Heart left ventricle (tissue), 16 donors: ENCODE data around the gene IPO9. TPM values are rescaled to one million over a fixed set of nuclear protein-coding genes. Genes with fewer than 3 reads are reported as not detected.

Experiments
- ATAC-seq, 4 donors: fragments of 200-7000 bp; cut with Tn5 transposase; one replicate each; pipeline ENCODE4 v1.9.1; 2020 to 2022; ENCODE audit warnings: moderate library complexity in 4 of 4, mild to moderate bottlenecking in 3 of 4, moderate number of reproducible peaks in 1 of 4
- DNase-seq, 5 donors: peaks; one replicate each; pipeline ENCODE4 v3.0.0-alpha.2; 2020
- H3K27ac ChIP-seq, 12 donors: fragments of 200-600 bp; sonication (generic) in 4 of 12; one replicate each; pipeline versions ENCODE4 v1.5.0 to v1.8.0; 2016 to 2022; ENCODE audit warnings: mild to moderate bottlenecking in 2 of 12
- H3K27me3 ChIP-seq, 9 donors: fragments of 200-600 bp; sonication (generic) in 2 of 9; one replicate each; pipeline versions ENCODE4 v1.5.1 to v1.8.0; 2016 to 2022; ENCODE audit warnings: mild to moderate bottlenecking in 3 of 9
- H3K36me3 ChIP-seq, 9 donors: fragments of 200-600 bp; sonication (generic) in 2 of 9; one replicate each; pipeline versions ENCODE4 v1.5.0 to v1.8.0; 2018 to 2022; ENCODE audit warnings: mild to moderate bottlenecking in 2 of 9
- H3K4me1 ChIP-seq, 12 donors: fragments of 200-600 bp; sonication (generic) in 4 of 12; one replicate each; pipeline versions ENCODE4 v1.5.0 to v1.8.0; 2016 to 2022; ENCODE audit warnings: mild to moderate bottlenecking in 3 of 12
- H3K4me3 ChIP-seq, 12 donors: fragments of 200-600 bp; sonication (generic) in 4 of 12; one replicate each; pipeline versions ENCODE4 v1.5.0 to v1.8.0; 2017 to 2022; ENCODE audit warnings: mild to moderate bottlenecking in 9 of 12, moderate library complexity in 4 of 12
- H3K9me3 ChIP-seq, 12 donors: fragments of 200-600 bp; sonication (generic) in 4 of 12; one replicate each; pipeline versions ENCODE4 v1.5.0 to v1.8.0; 2016 to 2022; ENCODE audit warnings: mild to moderate bottlenecking in 1 of 12
- POLR2A ChIP-seq, 2 donors: fragments of 450-650 bp; IDR thresholded peaks; one replicate each; pipeline ENCODE4 v1.6.1; 2017; ENCODE audit warnings: antibody characterized with exemption in 2 of 2, mild to moderate bottlenecking in 2 of 2, moderate library complexity in 2 of 2
- WGBS, 4 donors: extraction: QIAGEN DNeasy Blood & Tissue Kit in 2 of 4; methylation state at CpG; one replicate each; pipeline versions ENCODE4 v1.1.5 to v1.1.7; 2013 to 2018; 5-methylcytosine and 5-hydroxymethylcytosine counted together
- intact Hi-C, 10 donors: fragments of 100-400 bp; cut with DNase I; formaldehyde crosslinking; loops; one replicate each; pipeline versions ENCODE4 v1.11.1 to v1.14.2; 2022
- polyA plus RNA-seq, 2 donors: library from polyadenylated mRNA; stranded (reverse); fragments of 200-250 nt; gene quantifications; one replicate each; pipeline ENCODE4 v1.2.3, GENCODE V29; 2013
- total RNA-seq, 9 donors: library from RNA; depleted of rRNA in 2 of 9; stranded (reverse); fragments of >200 nt in 2 of 9; fragmentation: NEBNext Ultra II Directional in 3 of 9; extraction: Animal tissue kit (Norgen Biotek cat#: 25700) in 3 of 9; gene quantifications; one replicate each; pipeline versions ENCODE4 v1.1.0 to v1.2.4, GENCODE V29; 2016 to 2023
- TF ChIP-seq, protein P1 (sequence below), 12 donors: fragments of 200-600 bp; sonication (generic) in 4 of 12; IDR thresholded peaks; one replicate each; pipeline versions ENCODE4 v1.5.0 to v1.8.0; 2018 to 2022; ENCODE audit warnings: antibody characterized with exemption in 12 of 12, mild to moderate bottlenecking in 5 of 12
- donor health status: ischemic (EF 13 %, LVEDD 7.1; RV severe dilation, severe dysfunction).
- donor health status: healthy with polysubstance abuse.
- donor health status: DM: no; HTN: yes; CAD: no.
- donor health status: DM: no; HTN: no; CAD: no.
- donor health status: ischemic (EF 25% LVEDD 6.9; RV normal size, moderate dysfunction).
- donor health status: ischemic (EF 25% LVEDD 5.7; RV mildly dilated, moderate dysfunction).
- donor health status: healthy.
- donor health status: DM: yes; HTN: yes; CAD: no.
- donor health status: ischemic (EF 35%, LVEDD 5.7; RV mildly dilated, moderate dysfunction).
- donor health status: nonischemic (EF 11% LVEDD 7.7; RV severe dilation, severe dysfunction).
- donor health status: DM: yes; HTN: yes; CAD: no.
- donor health status: PGD.
- donor health status: ischemic (EF 29% LVEDD 5.4; RV normal size, mild dysfunction).
- donor health status: nonischemic (EF 23%, LVEDD 6.1; RV moderate dilation, normal function).

Gene IPO9
- total and polyA plus RNA-seq, 11 donors = 9.8 to 35.4 (median 22.9) TPM

DNA sequence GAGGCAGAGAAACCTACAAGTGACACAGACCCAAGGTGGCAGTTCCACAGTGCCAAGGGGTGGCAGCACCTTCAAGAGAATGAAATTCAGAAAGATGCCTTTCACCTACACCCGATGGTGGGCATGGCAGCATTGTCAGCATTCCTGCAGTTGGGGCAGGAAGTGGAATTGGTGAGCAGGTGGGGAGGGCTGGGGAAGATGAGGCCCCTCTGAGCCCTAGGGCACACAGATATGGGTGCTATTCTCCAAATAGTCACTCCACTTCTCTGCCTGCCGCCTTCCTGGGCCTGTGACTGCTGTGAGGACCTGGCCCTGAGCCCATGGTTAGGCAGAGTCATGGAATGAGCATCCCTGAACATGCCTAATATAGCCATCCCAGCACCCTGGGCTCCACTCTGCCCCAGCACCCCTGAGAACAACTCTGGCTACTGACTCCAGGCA is 68.0 kb downstream of the IPO9 start:
- ATAC-seq = peak; percentile 60 to 86 (median 77)
- Histone ChIP-seq H3K36me3 (peaks cover 0 to 13% (median 6%) of the 10 kb centered on the region in 9 donors), H3K27me3 (no peaks in the 10 kb centered on the region), H3K4me1 (peaks cover 0 to 38% (median 9%) of the 10 kb centered on the region in 12 donors), H3K27ac (peak overlapping the region in 11 of 12 donors; percentile 33 to 83 (median 80)), H3K4me3 (no peak overlapping the region), H3K9me3 (no peaks in the 10 kb centered on the region)
- peak in 4 of 5 donors; percentile 67 to 83 (median 76) for DNase-seq
- WGBS, 4 donors = 51 to 57% (median 55%) methylated on average over 1 to 2 of the region's 2 CpGs
- intact Hi-C loops = loop anchor here (1.0 to 10.0 kb wide), 10 partner anchors 48 to 238 kb away; partner anchors contain the start of genes TIMM17A (in 4 of the 10), LMOD1 (in 2 of the 10) and GPR37L1 (in 1 of the 10)
- TF ChIP-seq POLR2A (IDR thresholded peaks at IDR 0.05) = no peak
- TF ChIP-seq, protein P1, sequence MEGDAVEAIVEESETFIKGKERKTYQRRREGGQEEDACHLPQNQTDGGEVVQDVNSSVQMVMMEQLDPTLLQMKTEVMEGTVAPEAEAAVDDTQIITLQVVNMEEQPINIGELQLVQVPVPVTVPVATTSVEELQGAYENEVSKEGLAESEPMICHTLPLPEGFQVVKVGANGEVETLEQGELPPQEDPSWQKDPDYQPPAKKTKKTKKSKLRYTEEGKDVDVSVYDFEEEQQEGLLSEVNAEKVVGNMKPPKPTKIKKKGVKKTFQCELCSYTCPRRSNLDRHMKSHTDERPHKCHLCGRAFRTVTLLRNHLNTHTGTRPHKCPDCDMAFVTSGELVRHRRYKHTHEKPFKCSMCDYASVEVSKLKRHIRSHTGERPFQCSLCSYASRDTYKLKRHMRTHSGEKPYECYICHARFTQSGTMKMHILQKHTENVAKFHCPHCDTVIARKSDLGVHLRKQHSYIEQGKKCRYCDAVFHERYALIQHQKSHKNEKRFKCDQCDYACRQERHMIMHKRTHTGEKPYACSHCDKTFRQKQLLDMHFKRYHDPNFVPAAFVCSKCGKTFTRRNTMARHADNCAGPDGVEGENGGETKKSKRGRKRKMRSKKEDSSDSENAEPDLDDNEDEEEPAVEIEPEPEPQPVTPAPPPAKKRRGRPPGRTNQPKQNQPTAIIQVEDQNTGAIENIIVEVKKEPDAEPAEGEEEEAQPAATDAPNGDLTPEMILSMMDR (IDR thresholded peaks at IDR 0.05) = peak in 1 of 12 donors; percentile 16

DNA sequence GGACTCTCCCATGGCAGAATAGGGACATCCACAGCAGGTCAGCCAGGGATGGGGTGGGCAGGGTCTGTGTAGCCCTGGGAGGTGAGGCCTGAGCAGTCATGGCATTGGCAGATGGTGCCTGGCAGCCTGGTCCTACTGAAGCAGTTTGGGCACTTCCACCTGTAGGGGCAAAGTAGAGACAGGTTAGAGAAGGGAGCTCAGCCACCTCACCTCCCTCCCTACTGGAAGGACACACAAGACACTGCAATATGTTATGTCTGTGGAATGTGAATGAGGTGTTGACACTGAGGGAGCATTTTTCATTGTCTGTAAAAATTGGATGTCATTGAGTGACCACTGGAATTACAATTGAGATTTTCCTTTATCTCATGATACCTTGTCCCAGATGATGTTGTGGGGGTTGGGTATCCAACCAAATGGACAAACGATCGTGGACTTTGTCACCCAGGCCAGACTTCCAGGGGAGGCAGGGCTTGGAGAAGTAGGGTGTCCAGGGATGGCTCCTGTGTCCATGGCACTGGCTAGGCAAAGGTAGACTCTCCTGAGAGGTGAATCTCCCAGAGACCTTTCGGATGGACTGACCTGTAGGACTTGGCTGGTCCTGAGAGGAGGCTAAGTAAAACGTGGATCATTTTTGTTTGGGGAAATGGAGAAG is 69.4 kb downstream of the IPO9 start:
- WGBS, 4 donors = 76 to 86% (median 85%) methylated on average over 4 of the region's 4 CpGs
- Histone ChIP-seq H3K36me3 (peaks cover 0 to 12% (median 3%) of the 10 kb centered on the region in 9 donors), H3K4me3 (no peak overlapping the region), H3K27me3 (no peaks in the 10 kb centered on the region), H3K4me1 (peaks cover 0 to 37% (median 10%) of the 10 kb centered on the region in 12 donors), H3K9me3 (no peaks in the 10 kb centered on the region), H3K27ac (peak overlapping the region in 5 of 12 donors; percentile 56 to 81 (median 76))
- TF ChIP-seq, protein P1 (IDR thresholded peaks at IDR 0.05) = no peak
- no peak for TF ChIP-seq POLR2A (IDR thresholded peaks at IDR 0.05)
- intact Hi-C loops = loop anchor here in 8 of 10 donors (5.0 to 10.0 kb wide), 7 partner anchors 46 to 236 kb away; partner anchors contain the start of genes TIMM17A (in 3 of the 8), LMOD1 (in 2 of the 8) and GPR37L1 (in 1 of the 8)
- DNase-seq (peak in 1 of 5 donors; percentile 17), ATAC-seq (no peak)

DNA sequence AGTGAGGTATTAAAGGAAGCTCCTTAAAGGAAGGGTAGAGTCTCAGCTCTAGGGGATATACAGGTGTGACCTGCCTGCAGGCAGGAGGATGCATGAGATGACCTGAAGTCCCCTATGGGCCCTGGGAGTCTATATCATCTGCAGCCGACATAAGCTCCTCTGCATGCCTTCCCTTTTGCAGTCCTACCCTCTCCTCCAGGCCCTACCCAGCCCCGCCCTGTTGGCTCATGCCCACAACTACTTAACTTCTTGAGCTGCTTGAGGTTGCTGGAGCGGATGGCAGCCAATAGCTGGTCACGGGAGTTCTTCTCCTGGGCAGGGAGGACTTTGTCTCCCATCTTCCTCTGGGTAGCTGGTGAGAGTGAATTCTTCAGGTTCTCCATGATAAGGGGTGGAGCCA is 70.0 kb downstream of the IPO9 start:
- peaks cover 0 to 42% (median 13%) of the 10 kb centered on the region in 12 donors for H3K4me1 ChIP-seq
- H3K9me3 ChIP-seq = no peaks in the 10 kb centered on the region
- WGBS, 4 donors = 62 to 75% (median 73%) methylated on average over 4 of the region's 4 CpGs
- intact Hi-C loops = loop anchor here in 8 of 10 donors (5.0 to 10.0 kb wide), 7 partner anchors 46 to 236 kb away; partner anchors contain the start of genes TIMM17A (in 3 of the 8), LMOD1 (in 2 of the 8) and GPR37L1 (in 1 of the 8)
- no peaks in the 10 kb centered on the region for H3K27me3 ChIP-seq
- ATAC-seq (no peak), DNase-seq (no peak)
- H3K27ac ChIP-seq = peak overlapping the region in 1 of 12 donors; percentile 80
- TF ChIP-seq, protein P1 (IDR thresholded peaks at IDR 0.05) = no peak
- TF ChIP-seq POLR2A (IDR thresholded peaks at IDR 0.05) = no peak
- peaks cover 0 to 12% (median 3%) of the 10 kb centered on the region in 9 donors for H3K36me3 ChIP-seq
- no peak overlapping the region for H3K4me3 ChIP-seq
